ENCODE data around the gene ZNF804B.

Gene ZNF804B

GRCh38 chr7:89316584-89317251 is 557.2 kb downstream of the ZNF804B start:
- no peak for DNase-seq

GRCh38 chr7:89332026-89332425 is 572.5 kb downstream of the ZNF804B start:
- DNase-seq: no peak

GRCh38 chr7:89334797-89335196 is 575.3 kb downstream of the ZNF804B start:
- no peak for DNase-seq

- DNase-seq: no peak
Observed at GRCh38 chr7:89335490-89335889, 576.0 kb downstream of the ZNF804B start.

GRCh38 chr7:89336121-89336520 is 576.6 kb downstream of the ZNF804B start:
- DNase-seq: no peak

- DNase-seq: no peak
Observed at GRCh38 chr7:89339748-89340147, 580.2 kb downstream of the ZNF804B start.

GRCh38 chr7:89357121-89357520 is 597.6 kb downstream of the ZNF804B start:
- DNase-seq: no peak

- DNase-seq: no peak
Observed at GRCh38 chr7:89377219-89377618, 617.7 kb downstream of the ZNF804B start.

- DNase-seq: no peak
Observed at GRCh38 chr7:89385411-89385810, 625.9 kb downstream of the ZNF804B start.
